HUES6 (cell line): ENCODE measurements around the gene SDF2L1.
"Not testable (repeated sequence)": the region's sequence is repeated elsewhere in the genome, so short reads cannot be mapped to it uniquely, and the experiment has no call there.

Source experiments
- H3K27ac ChIP-seq: 2 replicates; pipeline ENCODE4 v1.7.0; 2013; ENCODE audit warnings: low read depth, mild to moderate bottlenecking, low read length, inconsistent platforms
- H3K27me3 ChIP-seq: 2 replicates; pipeline ENCODE4 v1.6.1; 2013; ENCODE audit warnings: low read length; ENCODE audit not compliant: control insufficient read depth, insufficient read depth
- H3K36me3 ChIP-seq: 2 replicates; pipeline ENCODE4 v1.6.1; 2013; ENCODE audit warnings: low read length; ENCODE audit not compliant: control insufficient read depth, insufficient read depth
- H3K4me1 ChIP-seq: 2 replicates; pipeline ENCODE4 v1.6.1; 2013; ENCODE audit warnings: low read length; ENCODE audit not compliant: control insufficient read depth, insufficient read depth
- H3K4me3 ChIP-seq: 2 replicates; pipeline ENCODE4 v1.5.1; 2013; ENCODE audit warnings: low read depth, low read length
- H3K9ac ChIP-seq: one replicate; pipeline ENCODE4 v1.6.1; 2013; ENCODE audit warnings: mild to moderate bottlenecking, low read length
- H3K9me3 ChIP-seq: 2 replicates; pipeline ENCODE4 v1.6.1; 2013; ENCODE audit warnings: low read depth, low read length; ENCODE audit not compliant: control insufficient read depth, insufficient read depth

The SDF2L1 gene

GRCh38 chr22:21669026-21669425 lies 26.9 kb downstream of the SDF2L1 start:
- H3K36me3 ChIP-seq, result peaks cover 41% of the 10 kb centered on the region
- H3K27me3 ChIP-seq, result no peaks in the 10 kb centered on the region
- H3K27ac ChIP-seq, result no peak overlapping the region
- no peak overlapping the region for H3K4me3 ChIP-seq
- no peak overlapping the region for H3K9ac ChIP-seq
- H3K9me3 ChIP-seq, result no peaks in the 10 kb centered on the region
- no peaks in the 10 kb centered on the region for H3K4me1 ChIP-seq

GRCh38 chr22:21672107-21672629 lies 30.1 kb downstream of the SDF2L1 start:
- Histone ChIP-seq H3K36me3 (peaks cover 60% of the 10 kb centered on the region), H3K4me1 (no peaks in the 10 kb centered on the region)

GRCh38 chr22:21673534-21674321 lies 31.6 kb downstream of the SDF2L1 start:
- Histone ChIP-seq H3K27ac (no peak overlapping the region), H3K9ac (no peak overlapping the region), H3K36me3 (peaks cover 69% of the 10 kb centered on the region), H3K4me1 (no peaks in the 10 kb centered on the region), H3K4me3 (no peak overlapping the region), H3K9me3 (peaks cover 12% of the 10 kb centered on the region; the same call in 1 of the 2 replicates), H3K27me3 (no peaks in the 10 kb centered on the region)

More at GRCh38 chr22:21672107-21672629, 30.1 kb downstream of the SDF2L1 start:
- Histone ChIP-seq H3K27ac (no peak overlapping the region), H3K27me3 (no peaks in the 10 kb centered on the region), H3K9me3 (0 out of 2 replicates have a peak, but pooled peaks cover 6% of the 10 kb centered on the region), H3K4me3 (no peak overlapping the region), H3K9ac (no peak overlapping the region)

- no peak overlapping the region for H3K4me3 ChIP-seq
- no peak overlapping the region for H3K27ac ChIP-seq
- H3K4me1 ChIP-seq, result no peaks in the 10 kb centered on the region
- peaks cover 67% of the 10 kb centered on the region for H3K36me3 ChIP-seq
- no peak overlapping the region for H3K9ac ChIP-seq
- no peaks in the 10 kb centered on the region for H3K27me3 ChIP-seq
- peaks cover 12% of the 10 kb centered on the region; the same call in 1 of the 2 replicates for H3K9me3 ChIP-seq
These were observed 32.6 kb downstream of the SDF2L1 start for GRCh38 chr22:21674638-21675245.

- no peak overlapping the region for H3K27ac ChIP-seq
These were observed 35.7 kb downstream of the SDF2L1 start for GRCh38 chr22:21677606-21678443.

GRCh38 chr22:21678842-21679241 lies 36.7 kb downstream of the SDF2L1 start:
- not testable (repeated sequence) for H3K9ac ChIP-seq, H3K4me1 ChIP-seq, H3K27me3 ChIP-seq, H3K4me3 ChIP-seq, H3K27ac ChIP-seq
- H3K9me3 ChIP-seq, result peaks cover 12% of the 10 kb centered on the region; the same call in 1 of the 2 replicates
- H3K36me3 ChIP-seq, result peaks cover 60% of the 10 kb centered on the region

More at GRCh38 chr22:21677606-21678443, 35.7 kb downstream of the SDF2L1 start:
- no peak overlapping the region for H3K9ac ChIP-seq
- H3K4me3 ChIP-seq, result no peak overlapping the region
- peaks cover 12% of the 10 kb centered on the region; the same call in 1 of the 2 replicates for H3K9me3 ChIP-seq
- H3K36me3 ChIP-seq, result peaks cover 62% of the 10 kb centered on the region
- H3K4me1 ChIP-seq, result no peaks in the 10 kb centered on the region
- H3K27me3 ChIP-seq, result no peaks in the 10 kb centered on the region

GRCh38 chr22:21679383-21679782 lies 37.3 kb downstream of the SDF2L1 start:
- H3K9me3 ChIP-seq, result peaks cover 12% of the 10 kb centered on the region; the same call in 1 of the 2 replicates
- H3K9ac ChIP-seq, result no peak overlapping the region
- no peak overlapping the region for H3K27ac ChIP-seq
- no peaks in the 10 kb centered on the region for H3K4me1 ChIP-seq
- H3K4me3 ChIP-seq, result no peak overlapping the region
- no peaks in the 10 kb centered on the region for H3K27me3 ChIP-seq
- peaks cover 55% of the 10 kb centered on the region for H3K36me3 ChIP-seq

GRCh38 chr22:21680830-21681565 lies 38.9 kb downstream of the SDF2L1 start:
- Histone ChIP-seq H3K27ac (no peak overlapping the region), H3K4me1 (no peaks in the 10 kb centered on the region), H3K27me3 (no peaks in the 10 kb centered on the region), H3K9ac (no peak overlapping the region), H3K9me3 (peaks cover 6% of the 10 kb centered on the region; the same call in 1 of the 2 replicates), H3K36me3 (peaks cover 52% of the 10 kb centered on the region), H3K4me3 (no peak overlapping the region)

GRCh38 chr22:21681566-21682370 lies 39.7 kb downstream of the SDF2L1 start:
- Histone ChIP-seq H3K36me3 (peaks cover 57% of the 10 kb centered on the region), H3K27me3 (no peaks in the 10 kb centered on the region), H3K4me1 (no peaks in the 10 kb centered on the region), H3K27ac (no peak overlapping the region), H3K9ac (no peak overlapping the region), H3K4me3 (no peak overlapping the region), H3K9me3 (peaks cover 6% of the 10 kb centered on the region; the same call in 1 of the 2 replicates)
